GM11168 (cell line): ENCODE measurements around the gene NAP1L3.

Experiments used
- in situ Hi-C: fragments of 300-500 bp; cut with MboI; formaldehyde crosslinking; loops from one replicate; pipeline ENCODE4 v1.12.0; 2022; ENCODE audit warnings: low sequenced_read_pairs; ENCODE audit not compliant: unreplicated experiment

The NAP1L3 gene

DNA sequence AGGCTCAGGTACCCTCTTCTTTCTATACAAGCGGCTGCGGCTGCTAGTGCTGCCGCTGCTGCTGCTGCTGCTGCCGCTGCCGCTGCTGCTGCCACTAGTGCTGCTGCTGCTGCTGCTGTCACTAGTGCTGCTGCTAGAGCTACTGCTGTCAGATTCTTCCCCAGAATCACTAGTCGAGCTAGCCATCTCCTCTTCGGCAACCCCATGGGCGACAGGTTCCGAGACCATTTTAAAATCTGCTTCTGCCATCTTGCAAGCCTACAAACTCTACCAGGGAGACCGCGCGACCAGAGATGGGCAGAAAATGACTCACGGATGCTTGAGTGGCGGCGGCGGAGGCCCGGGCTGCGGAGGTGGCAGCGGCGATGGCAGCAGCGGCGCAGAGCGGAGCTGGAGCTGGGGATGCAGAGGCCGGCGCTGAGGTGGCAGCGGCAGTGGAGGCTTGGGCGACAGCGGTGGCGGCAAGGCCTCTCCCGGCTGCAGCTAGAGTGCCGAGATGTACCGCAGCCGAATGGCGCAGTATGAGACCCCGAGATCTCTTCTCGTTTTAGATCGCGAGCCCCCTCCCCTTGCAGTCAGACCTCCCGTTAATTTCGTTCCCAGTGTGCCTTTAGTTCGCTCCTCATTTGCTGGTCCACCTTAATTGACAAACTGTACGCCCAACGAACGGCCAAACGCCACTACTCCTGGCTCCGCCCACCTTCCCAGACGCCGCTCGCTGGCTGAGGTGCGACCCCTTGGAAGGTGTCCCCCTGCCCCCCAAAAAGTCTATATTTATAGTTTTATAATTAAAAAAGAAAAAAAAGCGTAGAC lies at the start of gene NAP1L3:
Gene NAP1L3 (minus strand): TSS at position 523 of the 813 bp plus-strand sequence. CDS start 274 bp downstream, at position 249.
- in situ Hi-C loops, result no loop called here

DNA sequence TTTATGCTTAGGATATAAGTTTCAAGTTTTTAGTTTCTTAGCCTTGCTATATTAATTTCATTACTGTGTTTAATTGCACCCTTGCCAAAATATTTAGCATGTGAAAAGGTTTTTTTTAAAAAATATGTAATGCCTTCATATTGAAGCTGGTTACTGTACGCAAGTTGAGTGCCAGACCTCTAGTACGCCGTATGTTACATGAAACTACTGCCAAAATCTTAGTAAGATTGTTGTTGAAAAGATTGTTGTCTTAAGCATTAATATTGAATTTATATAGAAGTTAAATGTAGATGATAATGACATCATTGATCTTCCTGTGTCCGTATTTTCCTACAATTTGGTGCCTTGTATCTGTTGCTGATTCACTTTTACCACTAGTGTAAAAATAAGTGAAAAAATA lies 37.7 kb upstream of the NAP1L3 start:
- in situ Hi-C loops, result no loop called here

GRCh38 chrX:93703701-93704100 lies 30.3 kb upstream of the NAP1L3 start:
- in situ Hi-C loops, result no loop called here

DNA sequence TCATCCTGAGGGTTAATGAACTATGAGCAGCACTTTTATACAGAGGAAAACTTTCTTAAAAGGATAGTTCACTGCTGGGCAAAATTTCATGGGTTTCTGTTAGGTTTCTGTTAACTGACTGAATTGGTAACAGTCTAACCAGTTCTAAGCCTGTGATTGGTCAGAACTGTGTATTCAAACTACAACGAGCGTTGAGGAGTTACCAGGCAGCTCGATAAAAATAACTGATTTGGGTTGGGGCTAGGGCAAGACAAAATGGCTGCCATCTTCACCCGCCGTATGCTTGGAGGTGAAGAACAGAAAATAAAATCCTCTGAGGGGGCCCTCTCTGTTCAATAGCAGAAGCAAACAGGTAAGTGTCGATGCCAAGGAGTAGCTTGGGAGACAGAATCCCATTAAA lies 22.6 kb upstream of the NAP1L3 start:
- in situ Hi-C loops, result no loop called here

DNA sequence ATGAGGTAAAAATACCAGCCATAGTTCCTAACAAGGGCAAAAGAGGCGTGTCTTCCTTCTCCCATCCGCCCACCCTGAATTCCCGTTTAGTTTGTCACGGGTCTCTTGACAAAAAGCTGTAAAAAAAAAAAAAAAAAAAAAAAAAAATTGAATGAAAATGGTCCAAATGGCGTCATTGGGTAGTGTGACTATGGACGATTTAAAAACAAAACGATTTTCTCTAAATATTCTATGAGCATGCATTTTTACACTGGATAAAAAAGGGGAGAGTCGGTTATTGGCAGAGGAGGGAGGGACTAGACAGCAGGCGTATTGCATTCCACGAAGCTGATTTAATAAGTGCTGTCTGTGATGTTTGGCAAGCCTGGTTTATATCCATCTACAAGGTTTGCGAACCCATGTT lies 492 bp upstream of the NAP1L3 start, which contains the start of gene FAM133A:
Gene FAM133A (plus strand): TSS at position 338 of the 403 bp plus-strand sequence. CDS start 35,214 bp downstream, outside the sequence.
- in situ Hi-C loops, result no loop called here

GRCh38 chrX:93660575-93660974 lies 12.8 kb downstream of the NAP1L3 start:
- in situ Hi-C loops, result no loop called here

- in situ Hi-C loops, result no loop called here
These were observed 24.0 kb downstream of the NAP1L3 start for GRCh38 chrX:93649381-93649780.

- in situ Hi-C loops, result no loop called here
These were observed 35.8 kb downstream of the NAP1L3 start for GRCh38 chrX:93637591-93637990.
